Activated CD4-positive, CD25-positive, alpha-beta regulatory T cell treated with anti-CD3 and anti-CD28 coated beads, Interleukin-2, amount 50 U/mL, for 24 hours (primary cell): ENCODE measurements around the gene HS3ST6.
"Not testable (repeated sequence)": the region's sequence is repeated elsewhere in the genome, so short reads cannot be mapped to it uniquely, and the experiment has no call there.

Source experiments
- ATAC-seq, 2 donors: fragments of 150-1000 bp; cut with Tn5 transposase; one replicate each; pipeline ENCODE4 v1.10.0; 2021; ENCODE audit warnings: mild to moderate bottlenecking in 1 of 2, moderate library complexity in 1 of 2

The HS3ST6 gene

DNA sequence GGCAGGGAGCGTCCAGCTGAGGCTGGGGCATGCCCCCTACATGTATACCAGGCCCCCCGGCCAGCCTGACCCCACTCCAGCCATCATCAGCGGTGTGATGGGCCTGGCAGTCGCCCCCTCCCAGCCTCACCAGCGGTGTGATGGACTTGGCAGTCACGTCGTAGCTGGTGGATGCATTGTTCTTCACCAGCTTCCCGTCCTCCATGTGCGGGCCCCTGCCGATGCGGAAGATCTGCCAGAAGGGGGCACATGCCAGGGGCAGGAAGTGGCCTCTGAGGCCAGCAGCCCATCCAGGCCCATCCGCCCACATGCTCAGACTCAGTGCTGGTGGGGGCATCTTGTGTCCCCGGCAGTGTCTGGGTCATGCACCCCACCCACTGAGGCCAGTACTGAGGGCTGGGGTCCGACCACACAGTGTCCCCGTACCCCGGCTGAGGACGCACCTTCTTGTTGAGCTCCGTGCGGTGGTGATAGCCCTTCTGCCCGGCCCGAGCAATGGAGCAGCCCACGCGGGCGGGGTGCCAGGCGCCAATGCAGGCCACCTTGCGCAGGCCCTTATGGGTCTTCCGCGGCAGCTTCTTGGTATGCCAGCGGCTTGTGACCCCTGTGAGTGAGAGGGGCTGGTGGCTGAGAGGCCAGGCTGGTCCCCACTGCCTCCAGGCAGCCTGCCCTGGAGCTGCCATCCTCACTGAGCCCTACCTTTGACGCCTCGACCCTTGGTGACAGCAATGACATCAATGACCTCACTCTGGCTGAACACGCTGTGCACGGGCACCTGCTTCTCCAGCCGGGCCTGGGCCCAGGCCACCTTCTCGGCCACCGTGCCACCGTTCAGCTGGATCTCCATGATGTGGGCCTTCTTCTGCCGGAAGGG is 28.5 kb upstream of the HS3ST6 start:
- ATAC-seq, result no peak

DNA sequence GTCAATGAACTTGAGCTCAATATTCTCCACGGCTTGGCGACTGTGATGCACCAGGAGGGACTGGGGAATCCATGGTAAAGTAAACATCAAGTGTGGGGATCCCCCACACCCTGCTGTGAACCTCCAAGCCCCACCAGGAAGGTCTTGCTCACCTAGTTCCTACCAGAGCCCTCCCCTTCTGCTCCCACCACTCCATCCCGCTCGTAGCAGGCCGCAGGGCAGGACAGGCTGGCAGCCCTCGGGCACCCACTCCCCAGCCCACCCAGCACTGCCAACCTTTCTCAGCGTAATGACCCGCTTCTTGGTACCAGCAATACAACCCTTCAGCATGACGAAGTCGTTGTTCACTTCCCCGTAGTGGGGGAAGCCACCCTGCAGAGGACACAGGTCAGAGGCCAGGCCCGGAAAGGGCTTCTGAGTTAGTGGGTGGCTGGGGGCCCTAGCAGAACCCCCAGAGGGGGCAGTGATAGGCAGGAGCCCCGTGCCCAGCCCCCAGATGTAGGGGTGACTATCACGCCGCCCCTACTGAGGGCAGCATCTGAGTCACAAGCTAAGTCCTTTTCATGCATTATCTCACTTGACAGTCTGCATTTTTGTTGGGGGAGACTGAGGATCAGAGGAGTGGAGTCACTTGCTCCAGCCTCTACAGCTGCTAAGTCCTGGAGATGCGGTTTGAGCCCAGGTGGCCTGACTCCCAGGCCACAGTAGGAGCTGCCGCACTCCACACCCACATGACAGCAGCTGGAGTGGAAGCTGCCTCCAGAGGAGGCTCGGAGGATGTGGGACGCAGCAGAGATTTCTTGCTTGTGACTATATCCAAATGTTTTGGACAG is 27.6 kb upstream of the HS3ST6 start:
- no peak for ATAC-seq

DNA sequence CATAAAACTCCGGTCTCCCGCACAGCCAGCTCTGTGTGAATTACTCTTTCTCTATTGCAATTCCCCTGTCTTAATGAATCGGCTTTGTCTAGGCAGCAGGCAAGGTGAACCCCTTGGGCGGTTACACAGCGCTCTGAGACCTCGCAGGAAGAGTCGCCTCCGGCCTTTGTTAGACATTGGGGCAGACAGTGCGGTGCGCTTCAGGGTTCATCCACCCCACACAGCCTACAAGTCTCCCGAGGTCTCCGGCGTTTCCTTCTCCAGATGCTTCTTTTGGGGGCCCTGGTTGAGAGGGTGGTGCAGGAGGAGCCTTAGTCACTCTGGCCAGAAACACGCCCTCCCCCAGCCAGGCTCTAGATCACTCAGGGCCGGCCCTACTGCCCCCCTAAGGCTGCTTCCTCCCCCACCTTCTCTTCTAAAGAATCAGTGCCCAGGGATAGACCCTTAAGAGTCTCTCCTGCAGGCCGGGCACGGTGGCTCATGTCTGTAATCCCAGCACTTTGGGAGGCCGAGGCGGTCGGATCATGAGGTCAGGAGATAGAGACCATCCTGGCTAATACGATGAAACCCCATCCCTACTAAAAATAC is 26.5 kb upstream of the HS3ST6 start:
- no peak for ATAC-seq

DNA sequence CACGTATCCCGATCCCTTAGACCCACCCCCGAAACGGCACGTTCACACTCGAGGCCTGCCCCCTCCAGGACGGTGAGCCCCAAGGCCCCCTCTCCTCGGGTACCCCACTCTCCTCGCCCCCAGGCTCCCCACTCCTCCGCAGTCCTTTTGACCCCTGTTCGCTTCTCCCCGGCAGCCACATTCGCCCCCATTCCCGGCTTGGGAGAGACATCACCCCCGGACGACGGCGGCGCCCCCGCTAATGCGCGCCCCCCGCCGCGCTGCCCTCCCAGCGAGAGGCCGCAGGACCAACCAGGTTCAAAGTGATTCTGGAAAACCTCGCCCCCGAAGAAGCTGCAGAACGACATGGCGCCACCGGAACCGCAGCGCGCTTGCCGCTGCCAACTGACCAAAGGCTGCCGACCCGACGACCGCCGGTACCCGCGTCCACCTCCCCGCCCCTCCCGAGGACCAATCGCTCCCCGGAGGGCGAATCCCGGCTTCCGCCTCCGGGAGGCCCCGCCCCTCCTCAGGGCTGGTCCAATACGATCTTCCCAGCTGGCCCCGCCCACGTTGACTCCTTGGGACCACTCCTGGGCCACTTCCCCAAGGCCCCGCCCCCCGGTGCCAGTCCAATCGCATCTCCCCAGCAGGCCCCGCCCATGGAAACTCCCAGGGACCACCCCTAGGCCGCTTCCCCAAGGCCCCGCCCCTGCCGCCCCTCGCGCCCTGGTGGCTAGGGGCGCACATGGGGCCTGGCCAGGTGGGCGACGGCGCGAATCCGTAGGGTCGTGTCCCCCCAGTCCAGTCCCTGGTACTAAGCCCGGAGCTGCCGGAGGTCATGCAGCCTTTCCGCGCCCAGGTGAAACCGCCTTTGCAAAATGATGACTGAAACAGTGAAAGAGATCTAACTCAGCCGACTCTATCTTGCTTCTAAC is 24.9 kb upstream of the HS3ST6 start, which contains the start of gene MSRB1:
TSS of gene MSRB1 (minus strand) at position 390 of the 917 bp plus-strand sequence. CDS start at position 347, 43 bp downstream.
- peak; percentile 93 to 97 for ATAC-seq

GRCh38 chr16:1942047-1942809 is 24.0 kb upstream of the HS3ST6 start:
- no peak for ATAC-seq

- ATAC-seq, result no peak
Measured at GRCh38 chr16:1941162-1942046, 23.2 kb upstream of the HS3ST6 start.

DNA sequence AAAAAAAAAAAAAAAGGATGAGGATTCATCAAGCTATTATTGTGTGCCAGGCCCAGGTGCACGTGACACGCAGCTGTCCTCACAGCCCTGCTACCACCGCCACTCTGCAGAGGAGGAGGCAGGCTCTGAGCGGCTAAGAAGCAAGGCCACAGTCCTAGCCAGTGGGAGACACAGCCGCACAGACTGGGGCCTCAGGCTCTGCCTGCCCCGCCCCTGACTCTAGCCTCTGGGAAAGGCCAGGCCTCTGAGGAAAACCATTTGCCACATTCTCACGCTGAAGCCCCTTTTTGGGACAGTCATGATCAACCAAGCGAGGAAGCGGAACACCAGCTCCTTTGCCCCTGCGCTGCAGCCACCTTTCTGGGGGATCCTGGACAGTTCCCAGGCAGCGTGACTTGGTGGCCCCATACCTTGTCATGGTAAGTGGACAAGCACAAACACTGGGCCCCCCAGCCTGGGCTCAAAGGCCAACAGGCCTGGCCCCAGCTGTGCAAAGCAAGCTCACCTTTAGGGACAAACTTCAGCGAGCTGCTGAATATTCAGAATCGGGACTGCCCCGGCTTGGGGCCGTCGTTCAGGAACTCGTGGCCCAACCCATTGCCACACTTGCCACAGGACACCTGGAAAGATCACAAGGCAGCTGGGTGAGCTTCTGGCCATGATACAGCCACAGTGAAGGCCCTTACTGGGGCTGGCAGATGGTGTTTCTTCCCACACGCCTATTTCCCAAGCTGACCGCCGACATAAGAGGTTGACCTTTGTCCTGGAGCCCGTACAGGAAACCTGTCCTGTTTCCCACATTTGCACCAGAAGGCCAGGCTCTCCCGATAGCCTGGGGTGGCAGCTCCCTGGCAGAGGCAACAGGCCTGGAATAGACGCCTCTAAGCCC is 22.3 kb upstream of the HS3ST6 start:
- ATAC-seq, result no peak

DNA sequence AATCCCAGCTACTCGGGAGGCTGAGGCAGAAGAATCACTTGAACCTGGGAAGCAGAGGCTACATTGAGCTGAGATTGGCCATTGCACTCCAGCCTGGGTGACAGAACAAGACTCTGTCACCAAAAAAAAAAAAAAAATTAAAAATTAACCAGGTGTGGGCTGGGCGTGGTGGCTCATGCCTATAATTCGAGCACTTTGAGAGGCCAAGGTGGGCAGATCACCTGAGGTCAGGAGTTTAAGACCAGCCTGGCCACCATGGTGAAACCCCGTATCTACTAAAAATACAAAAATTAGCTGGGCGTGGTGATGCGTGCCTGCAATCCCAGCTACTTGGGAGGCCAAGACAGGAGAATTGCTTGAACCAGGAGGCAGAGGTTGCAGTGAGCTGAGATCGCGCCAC is 21.6 kb upstream of the HS3ST6 start:
- not testable (repeated sequence) for ATAC-seq

GRCh38 chr16:1938910-1939309 is 20.7 kb upstream of the HS3ST6 start:
- no peak for ATAC-seq

DNA sequence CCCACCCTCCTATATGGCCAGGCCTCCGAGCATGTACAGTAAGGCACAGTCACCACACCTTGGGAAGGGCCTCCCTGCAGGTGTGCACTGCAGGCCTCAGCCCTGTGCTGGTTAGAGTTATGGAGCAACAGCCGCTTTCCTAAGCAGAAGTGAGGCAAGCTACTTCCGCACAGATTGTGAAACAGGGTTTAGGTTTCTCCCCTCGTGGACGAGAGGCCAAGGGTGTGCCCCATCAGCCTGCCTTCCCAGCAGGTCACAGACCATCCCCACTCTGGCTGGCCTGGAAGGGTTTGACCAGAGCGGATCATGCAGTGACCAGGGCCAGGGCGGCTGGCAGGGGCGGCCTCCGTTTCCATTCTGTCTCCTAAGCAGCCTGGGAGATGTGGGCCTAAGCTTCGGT is 20.1 kb upstream of the HS3ST6 start:
- ATAC-seq, result no peak

- ATAC-seq, result no peak
Measured at GRCh38 chr16:1936945-1937479, 18.8 kb upstream of the HS3ST6 start.

- ATAC-seq, result no peak
Measured at GRCh38 chr16:1933097-1933661, 15.0 kb upstream of the HS3ST6 start.

DNA sequence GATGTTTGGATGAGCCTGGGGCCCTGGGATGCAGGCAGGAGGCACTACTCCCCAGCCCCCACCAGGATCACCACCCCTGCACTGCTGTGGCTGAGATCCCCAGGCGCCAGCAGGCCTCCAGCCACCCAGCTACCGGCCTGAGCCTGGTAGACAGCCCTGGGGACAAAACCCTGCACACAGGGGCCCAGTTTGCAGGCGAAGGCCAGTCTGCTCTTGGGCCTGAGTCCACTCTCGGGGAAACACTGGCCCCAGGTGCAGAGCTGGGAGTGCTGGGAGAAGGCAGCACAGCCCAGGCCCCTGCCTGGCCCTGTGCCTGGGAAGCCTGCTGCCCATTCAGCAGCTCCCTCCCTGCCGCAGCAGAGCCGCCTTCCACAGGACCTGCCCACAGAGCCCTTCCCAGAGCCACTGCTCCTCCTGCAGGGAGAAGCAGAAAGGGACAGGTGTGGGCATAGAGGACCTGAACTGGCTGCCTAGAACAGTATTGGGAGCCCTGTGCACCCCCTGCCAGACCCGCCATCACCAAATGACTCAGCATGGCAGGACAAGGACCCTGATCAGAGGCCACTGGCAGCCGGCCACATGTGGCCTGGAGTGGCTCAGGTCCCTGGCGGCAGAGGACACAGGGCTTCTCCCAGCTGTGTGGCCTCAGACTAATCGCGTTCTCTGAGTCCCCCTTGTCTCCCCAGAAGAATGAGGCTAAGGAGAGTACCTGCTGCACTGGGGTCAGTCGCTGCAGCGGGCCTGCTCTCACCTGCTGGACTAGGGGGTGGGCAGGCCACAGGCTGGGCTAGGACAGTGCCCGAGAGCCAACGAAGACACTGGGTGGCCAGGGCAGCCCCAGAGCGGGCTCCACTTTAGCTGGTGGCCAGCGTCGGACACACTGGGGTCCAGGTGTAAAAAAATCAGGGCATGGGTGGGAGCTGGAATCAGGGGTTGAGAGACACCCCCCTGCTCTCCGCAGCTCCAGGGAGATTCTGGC is 14.1 kb upstream of the HS3ST6 start:
- ATAC-seq, result no peak

GRCh38 chr16:1930338-1930720 is 12.1 kb upstream of the HS3ST6 start:
- no peak for ATAC-seq

GRCh38 chr16:1929578-1930337 is 11.5 kb upstream of the HS3ST6 start:
- ATAC-seq, result peak; percentile 91 to 93

DNA sequence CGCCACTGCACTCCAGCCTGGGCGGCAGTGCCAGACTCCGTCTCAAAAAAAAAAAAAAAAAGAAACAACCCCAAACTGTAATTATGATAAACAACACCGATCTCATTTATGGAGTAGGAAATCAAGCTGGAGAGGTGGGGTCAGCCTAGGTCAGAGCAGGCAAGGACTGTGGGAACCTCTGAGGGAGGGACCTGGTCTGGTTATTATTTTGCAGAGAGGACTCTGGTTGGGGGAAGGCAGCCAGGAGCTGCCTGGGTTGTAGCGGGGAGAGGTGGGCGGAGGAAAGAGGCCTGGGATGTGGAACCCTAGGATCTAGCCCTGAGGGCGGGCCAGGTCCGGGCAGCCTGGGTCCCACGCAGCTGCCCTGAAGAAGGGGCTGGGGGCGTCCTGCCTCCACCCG is 10.9 kb upstream of the HS3ST6 start:
- peak in 1 of 2 donors; percentile 8 for ATAC-seq

GRCh38 chr16:1926271-1926670 is 8.1 kb upstream of the HS3ST6 start:
- ATAC-seq, result no peak
